Thymus (tissue), 14 donors: ENCODE data around the gene AIMP2. TPM values are rescaled to one million over a fixed set of nuclear protein-coding genes. Genes with fewer than 3 reads are reported as not detected.
"Not testable (repeated sequence)": the region's sequence is repeated elsewhere in the genome, so short reads cannot be mapped to it uniquely, and the experiment has no call there.

Source experiments
- DNase-seq, 9 donors: peaks; one replicate each; pipeline ENCODE4 v3.0.0-alpha.2; 2013; ENCODE audit warnings: low spot score in 9 of 9, low read depth in 6 of 9, missing footprints in 1 of 9
- H3K27ac ChIP-seq, 2 donors: one replicate each; pipeline ENCODE4 v1.5.1; 2013; ENCODE audit warnings: control low read depth in 1 of 2, low read depth in 1 of 2, low read length in 1 of 2, mild to moderate bottlenecking in 1 of 2, moderate library complexity in 1 of 2
- H3K27me3 ChIP-seq, 2 donors: one replicate each; pipeline ENCODE4 v1.5.1; 2013; ENCODE audit warnings: low read length in 1 of 2; ENCODE audit not compliant: control insufficient read depth in 2 of 2, insufficient read depth in 1 of 2
- H3K36me3 ChIP-seq, 2 donors: one replicate each; pipeline ENCODE4 v1.5.1; 2013; ENCODE audit warnings: low read length in 1 of 2, mild to moderate bottlenecking in 1 of 2, moderate library complexity in 1 of 2; ENCODE audit not compliant: control insufficient read depth in 2 of 2, insufficient read depth in 2 of 2
- H3K4me1 ChIP-seq, 2 donors: one replicate each; pipeline ENCODE4 v1.5.1; 2013; ENCODE audit warnings: low read length in 2 of 2; ENCODE audit not compliant: control insufficient read depth in 2 of 2, insufficient read depth in 2 of 2
- H3K4me3 ChIP-seq, 2 donors: one replicate each; pipeline ENCODE4 v1.5.1; 2013; ENCODE audit warnings: low read length in 2 of 2, control low read depth in 1 of 2, mild to moderate bottlenecking in 1 of 2
- H3K9me3 ChIP-seq, 2 donors: one replicate each; pipeline ENCODE4 v1.5.1; 2013; ENCODE audit warnings: low read length in 1 of 2, mild to moderate bottlenecking in 1 of 2; ENCODE audit not compliant: control insufficient read depth in 2 of 2, insufficient read depth in 1 of 2
- WGBS: extraction: QIAGEN DNeasy Blood & Tissue Kit; methylation state at CpG from one replicate; pipeline ENCODE4 v1.1.7; 2013; 5-methylcytosine and 5-hydroxymethylcytosine counted together
- long read RNA-seq, 10 donors: transcript quantifications; one replicate each; lab custom pipeline, GENCODE V29; 2026
- polyA plus RNA-seq: library from polyadenylated mRNA; stranded (reverse); fragments of 200-250 nt; gene quantifications from one replicate; pipeline ENCODE4 v1.2.3, GENCODE V29; 2013
- total RNA-seq: library from RNA; stranded (reverse); fragments of 120-200 nt; gene quantifications from one replicate; pipeline ENCODE4 v1.2.4, GENCODE V29; 2013
- donor health status: healthy.

Gene AIMP2
- total RNA-seq (40.6 TPM), polyA plus RNA-seq (34.0 TPM)
- long read RNA-seq, donor 1, partial matches to known transcripts = 13 of 16 reads
- long read RNA-seq, donor 1, other reads (novel, unspliced or antisense) = 0 of 16 reads
- long read RNA-seq, donor 2 = 0 reads
- long read RNA-seq, donor 3, transcript AIMP2-201 (4 exons, 1,225 nt) = major isoform, 29 of 34 reads
- long read RNA-seq, donor 3, transcript AIMP2-202 (3 exons, 860 nt) = minor isoform, 5 of 34 reads
- long read RNA-seq, donor 3, partial matches to known transcripts = 0 of 34 reads
- long read RNA-seq, donor 3, other reads (novel, unspliced or antisense) = 0 of 34 reads
- long read RNA-seq, donor 4, transcript AIMP2-201 (4 exons, 1,225 nt) = major isoform, 13 of 88 reads
- long read RNA-seq, donor 4, partial matches to known transcripts = 60 of 88 reads
- long read RNA-seq, donor 4, other reads (novel, unspliced or antisense) = 15 of 88 reads
- long read RNA-seq, donor 5, transcript AIMP2-201 (4 exons, 1,225 nt) = major isoform, 18 of 19 reads
- long read RNA-seq, donor 5, partial matches to known transcripts = 0 of 19 reads
- long read RNA-seq, donor 5, other reads (novel, unspliced or antisense) = 0 of 19 reads
- long read RNA-seq, donor 6, transcript AIMP2-201 (4 exons, 1,225 nt) = major isoform, 10 of 58 reads
- long read RNA-seq, donor 6, partial matches to known transcripts = 48 of 58 reads
- long read RNA-seq, donor 6, other reads (novel, unspliced or antisense) = 0 of 58 reads
- long read RNA-seq, donor 7, transcript AIMP2-201 (4 exons, 1,225 nt) = major isoform, 12 of 14 reads
- long read RNA-seq, donor 7, partial matches to known transcripts = 0 of 14 reads
- long read RNA-seq, donor 7, other reads (novel, unspliced or antisense) = 0 of 14 reads
- long read RNA-seq, donor 8, transcript AIMP2-201 (4 exons, 1,225 nt) = major isoform, 12 of 21 reads
- long read RNA-seq, donor 8, partial matches to known transcripts = 9 of 21 reads
- long read RNA-seq, donor 8, other reads (novel, unspliced or antisense) = 0 of 21 reads
- long read RNA-seq, donor 9, transcript AIMP2-201 (4 exons, 1,225 nt) = major isoform, 5 of 6 reads
- long read RNA-seq, donor 9, partial matches to known transcripts = 0 of 6 reads
- long read RNA-seq, donor 9, other reads (novel, unspliced or antisense) = 0 of 6 reads
- long read RNA-seq, donor 10, transcript AIMP2-201 (4 exons, 1,225 nt) = major isoform, 13 of 38 reads
- long read RNA-seq, donor 10, partial matches to known transcripts = 24 of 38 reads
- long read RNA-seq, donor 10, other reads (novel, unspliced or antisense) = 0 of 38 reads

DNA sequence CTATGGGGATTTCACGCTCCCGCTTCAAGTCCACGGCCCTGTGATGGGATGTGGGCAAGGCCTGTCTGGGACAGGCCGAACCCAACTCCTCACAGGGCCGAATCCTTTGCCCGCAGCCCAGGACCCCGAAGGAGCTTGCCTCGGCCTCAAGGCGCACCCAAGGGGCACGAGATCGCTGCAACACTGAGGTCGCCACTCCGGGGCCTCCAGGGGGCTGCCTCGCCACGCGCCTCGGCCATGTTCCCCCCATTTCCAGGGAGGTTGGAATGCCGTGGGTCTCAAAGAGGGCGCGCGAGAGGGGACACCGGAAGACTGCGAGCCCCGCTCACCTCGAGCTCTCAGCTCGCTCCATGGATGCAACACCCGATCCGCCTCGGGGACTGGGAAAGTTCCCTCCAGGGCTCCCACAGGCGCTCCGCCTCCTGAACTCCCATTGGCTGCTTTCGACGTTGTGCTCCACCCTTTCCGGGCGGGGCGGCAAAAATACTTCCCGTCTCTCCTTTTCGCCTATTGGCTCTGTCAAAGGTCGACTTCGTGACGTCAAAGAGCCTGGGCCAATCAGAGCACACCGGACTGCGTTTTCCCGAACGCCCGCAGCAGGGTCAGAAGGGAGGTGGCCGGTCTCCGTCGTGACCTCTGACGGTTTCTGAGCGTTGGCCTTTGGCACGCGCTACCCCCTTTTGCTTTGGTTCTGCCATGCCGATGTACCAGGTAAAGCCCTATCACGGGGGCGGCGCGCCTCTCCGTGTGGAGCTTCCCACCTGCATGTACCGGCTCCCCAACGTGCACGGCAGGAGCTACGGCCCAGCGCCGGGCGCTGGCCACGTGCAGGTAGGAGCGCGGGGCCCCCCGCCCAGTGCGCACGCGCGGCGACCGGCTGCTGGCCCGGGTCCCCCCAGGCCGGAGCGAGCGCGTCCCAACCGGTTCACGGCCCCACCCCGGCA is at the start of gene AIMP2, which contains the start of gene PMS2:
AIMP2 (plus strand) TSS at position 605 of the 944 bp plus-strand sequence; CDS start at position 697, 92 bp downstream.
PMS2 (minus strand) TSS at position 382 of the 944 bp plus-strand sequence; CDS start at position 352, 30 bp downstream.
- WGBS = under 1% methylated on average over 84 of the region's 84 CpGs
- Histone ChIP-seq H3K4me3 (peak within 1 kb of the TSS; percentile 82 to 95), H3K27me3 (no peaks in the 10 kb centered on the region), H3K4me1 (peaks cover 3 to 15% of the 10 kb centered on the region in 2 donors), H3K36me3 (peaks cover 0 to 8% of the 10 kb centered on the region in 2 donors), H3K27ac (peak within 1 kb of the TSS; percentile 88), H3K9me3 (no peaks in the 10 kb centered on the region)
- DNase-seq = peak; percentile 88 to 98 (median 93)

DNA sequence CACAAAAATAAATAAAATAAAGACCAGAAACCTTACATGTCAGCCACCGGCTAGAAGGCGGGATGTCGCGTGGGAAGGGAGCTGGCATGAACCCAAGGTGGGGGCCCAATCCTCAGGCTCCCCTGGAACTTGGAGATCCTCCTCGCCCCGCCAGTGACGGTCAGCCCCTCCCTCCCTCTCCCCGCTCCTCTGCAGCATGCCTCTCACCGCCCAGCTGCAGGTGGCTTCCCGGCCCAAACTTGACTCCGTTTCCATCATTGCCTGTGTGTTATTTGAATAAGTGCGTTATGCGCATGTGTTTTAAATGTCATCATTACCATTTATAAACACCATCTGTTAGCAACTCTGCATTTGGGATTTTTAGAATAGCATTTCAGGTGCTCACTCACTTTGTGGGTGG is 45.9 kb upstream of the AIMP2 start:
- not testable (repeated sequence) for DNase-seq, H3K4me3 ChIP-seq, H3K27ac ChIP-seq, H3K36me3 ChIP-seq, H3K27me3 ChIP-seq, H3K4me1 ChIP-seq, H3K9me3 ChIP-seq
- 47% methylated on average over 5 of the region's 13 CpGs for WGBS

DNA sequence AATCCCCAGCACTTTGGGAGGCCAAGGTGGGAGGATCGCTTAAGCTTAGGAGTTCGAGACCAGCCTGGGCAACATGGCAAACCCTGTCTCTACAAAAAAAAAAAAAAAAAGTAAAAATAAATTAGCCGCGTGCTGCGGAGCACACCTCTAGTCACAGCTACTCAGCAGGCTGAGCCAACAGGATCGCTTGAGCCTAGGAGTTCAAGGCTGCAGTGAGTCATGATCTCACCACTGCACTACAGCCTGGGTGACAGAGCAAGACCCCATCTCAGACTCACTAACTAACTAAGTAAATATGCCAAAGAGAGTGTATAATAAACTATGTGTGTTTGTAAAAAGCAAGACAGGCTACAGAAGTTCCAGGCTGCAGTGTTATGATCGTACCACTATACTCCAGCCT is 45.3 kb upstream of the AIMP2 start:
- not testable (repeated sequence) for H3K27ac ChIP-seq, H3K4me3 ChIP-seq, H3K9me3 ChIP-seq, H3K4me1 ChIP-seq, H3K27me3 ChIP-seq, DNase-seq, H3K36me3 ChIP-seq
- WGBS = 99% methylated on average over 5 of the region's 7 CpGs

DNA sequence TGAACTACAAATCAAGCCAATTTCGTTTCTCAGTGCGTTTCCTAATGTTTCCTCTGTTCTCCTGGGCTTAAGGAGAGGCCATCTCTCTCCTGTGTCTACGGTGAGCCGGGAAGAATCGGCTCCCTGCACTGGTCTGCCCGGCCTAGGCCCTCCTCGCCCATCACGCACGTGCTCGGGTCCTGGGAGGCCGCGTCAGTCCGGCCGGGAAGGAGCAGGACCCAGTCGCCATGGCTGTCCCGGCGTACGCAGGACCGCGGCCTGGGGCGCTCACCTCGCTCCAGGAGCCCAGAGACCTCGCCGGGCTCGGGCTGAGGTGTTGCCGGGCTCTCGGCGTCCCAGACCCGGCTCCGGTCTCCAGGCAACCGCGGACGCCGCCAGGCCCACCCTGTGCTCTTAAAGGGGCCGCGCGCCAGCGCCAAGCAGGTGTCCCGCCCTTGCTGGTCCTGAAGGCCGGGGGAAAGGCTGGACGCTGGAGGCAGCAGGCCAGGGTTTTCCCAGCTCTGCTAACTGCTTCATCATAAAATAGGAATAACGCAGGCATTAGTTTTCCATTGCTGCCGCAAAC is 38.6 kb upstream of the AIMP2 start, which contains the start of gene RSPH10B:
RSPH10B (minus strand) TSS at position 343 of the 565 bp plus-strand sequence. CDS start 3,573 bp downstream, outside the sequence.
- H3K27ac ChIP-seq, H3K4me3 ChIP-seq, H3K4me1 ChIP-seq, H3K9me3 ChIP-seq, DNase-seq, H3K36me3 ChIP-seq, H3K27me3 ChIP-seq: not testable (repeated sequence)
- WGBS = 47% methylated on average over 20 of the region's 43 CpGs

DNA sequence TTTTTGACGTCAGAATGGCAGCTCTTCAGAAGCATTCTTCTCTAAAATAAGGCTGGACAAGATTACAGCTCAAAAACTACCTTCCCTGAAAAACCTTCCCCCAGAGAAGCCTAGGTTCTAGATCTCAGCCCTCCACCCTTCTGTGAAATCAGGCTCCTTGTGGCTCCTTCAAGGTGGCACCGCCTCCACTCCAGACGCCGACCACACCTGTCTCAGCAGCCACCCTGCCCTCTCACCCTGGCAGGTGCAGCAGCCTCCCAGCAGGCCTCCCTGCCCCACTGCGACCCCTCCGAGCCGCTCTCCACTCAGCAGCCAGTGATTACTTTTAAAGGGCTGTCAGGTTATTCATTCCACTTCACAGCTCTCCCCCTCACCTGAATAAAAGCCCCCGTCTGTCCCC is 35.5 kb upstream of the AIMP2 start:
- not testable (repeated sequence) for DNase-seq, H3K27me3 ChIP-seq, H3K4me1 ChIP-seq, H3K9me3 ChIP-seq, H3K36me3 ChIP-seq, H3K27ac ChIP-seq, H3K4me3 ChIP-seq
- no CpG with 5 or more reads among the region's 8 CpGs for WGBS

DNA sequence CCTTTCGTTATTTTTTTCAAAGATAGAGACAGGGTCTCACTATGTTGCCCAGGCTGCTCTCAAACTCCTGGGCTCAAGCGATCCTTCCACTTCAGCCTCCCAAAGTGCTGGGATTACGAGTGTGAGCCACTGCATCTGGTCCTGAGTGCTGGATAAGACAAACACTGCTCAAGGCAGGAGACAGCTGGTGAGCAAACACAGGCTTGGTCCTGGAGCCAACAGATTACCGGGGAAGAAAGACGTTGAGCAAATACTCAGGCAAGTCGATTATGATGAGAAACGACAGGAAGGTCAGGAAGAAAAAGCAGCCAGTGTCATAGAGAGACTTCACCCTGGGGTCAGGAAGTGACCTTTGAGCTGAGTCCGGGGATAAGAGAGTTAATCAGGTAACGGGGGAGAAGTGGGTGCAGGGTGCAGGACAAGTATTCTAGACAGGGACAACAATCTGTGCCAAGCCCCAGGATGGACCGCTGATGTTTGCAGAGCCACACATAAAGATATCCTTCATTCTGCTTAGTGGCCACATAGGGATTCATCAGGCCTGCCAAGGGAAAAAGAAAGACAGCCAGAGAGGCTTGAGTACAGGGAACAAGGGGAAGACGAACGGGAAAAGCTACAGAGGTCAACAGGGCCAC is 29.3 kb upstream of the AIMP2 start:
- H3K9me3 ChIP-seq, H3K4me1 ChIP-seq, H3K27ac ChIP-seq, H3K4me3 ChIP-seq, H3K27me3 ChIP-seq, DNase-seq, H3K36me3 ChIP-seq: not testable (repeated sequence)
- over 99% methylated on average over 2 of the region's 12 CpGs for WGBS

DNA sequence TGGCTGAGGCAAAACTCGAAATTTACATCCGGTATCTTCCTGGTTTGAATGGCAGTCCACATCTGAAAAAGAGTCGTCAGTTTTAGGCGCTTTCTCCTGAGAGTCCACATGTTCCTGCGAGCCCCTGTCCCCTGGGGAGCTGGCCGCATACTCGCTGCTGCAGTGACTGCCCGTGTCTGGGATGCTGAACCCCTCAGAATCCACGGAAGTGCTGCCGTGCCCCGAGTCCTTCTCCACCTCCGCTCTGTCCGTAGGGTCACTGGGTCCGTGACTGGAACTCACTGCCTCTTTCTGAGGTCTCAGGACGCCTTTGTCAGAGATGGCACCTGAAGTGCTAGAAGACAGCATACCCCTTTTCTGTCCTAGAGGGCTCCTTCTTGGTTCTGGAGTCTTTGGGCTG is 22.0 kb upstream of the AIMP2 start:
- 98% methylated on average over 15 of the region's 15 CpGs for WGBS
- H3K27me3 ChIP-seq, H3K4me1 ChIP-seq, DNase-seq, H3K9me3 ChIP-seq, H3K27ac ChIP-seq, H3K4me3 ChIP-seq: not testable (repeated sequence)
- peaks cover 26 to 29% of the 10 kb centered on the region in 2 donors for H3K36me3 ChIP-seq
